ENCODE results near the gene PAX2.

Gene PAX2

DNA sequence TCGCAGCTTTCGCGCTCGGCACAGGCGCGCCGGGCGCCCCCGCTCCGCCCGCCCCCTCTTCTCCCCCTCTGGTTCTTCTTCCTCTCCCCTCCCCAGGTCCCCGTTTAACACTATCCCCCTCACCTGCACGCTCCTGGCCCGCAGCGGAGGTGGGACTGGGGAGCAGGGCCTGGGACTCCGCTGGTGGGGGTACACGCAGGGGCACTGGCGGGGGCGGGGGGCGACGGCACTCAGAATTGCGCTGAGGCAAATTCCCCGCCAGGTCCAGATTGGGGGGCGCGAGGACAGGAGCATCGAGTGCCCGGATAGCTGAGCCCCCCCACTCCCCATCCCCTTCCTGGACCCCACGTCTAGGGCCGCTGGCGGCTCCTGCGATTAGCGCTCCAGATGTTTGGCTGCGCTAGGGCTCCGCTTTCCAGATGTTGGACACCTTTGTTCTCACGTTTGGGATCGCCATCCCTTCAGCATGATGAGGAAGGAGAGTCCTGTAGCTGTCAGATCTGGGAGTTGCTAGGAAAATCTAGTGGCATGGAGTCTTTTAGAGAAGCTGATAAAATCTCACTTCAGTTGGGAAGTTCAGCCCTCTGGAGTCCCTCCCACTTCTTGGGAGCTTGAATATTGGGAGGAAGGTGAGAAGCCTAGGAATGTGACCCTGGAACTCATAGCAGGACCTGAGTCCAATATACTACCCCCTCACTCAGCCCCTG lies 31.4 kb upstream of the PAX2 start:
- no peaks in the 10 kb centered on the region for H3K36me3 ChIP-seq (ENCODE audit: control insufficient read depth, insufficient read depth, low read length, severe bottlenecking)
- peaks cover 5% of the 10 kb centered on the region for H3K9me3 ChIP-seq (ENCODE audit: control insufficient read depth, low read length)
- no peaks in the 10 kb centered on the region for H3K4me1 ChIP-seq (ENCODE audit: control insufficient read depth, insufficient read depth, low read length)
- H3K4me3 ChIP-seq (ENCODE audit: low read length): no peak overlapping the region
- DNase-seq (ENCODE audit: low read depth): no peak
- H3K9ac ChIP-seq (ENCODE audit: low read length): no peak overlapping the region
- H3K27me3 ChIP-seq (replicated peaks; ENCODE audit: control insufficient read depth, insufficient read depth, low read length): peaks cover 82% of the 10 kb centered on the region

DNA sequence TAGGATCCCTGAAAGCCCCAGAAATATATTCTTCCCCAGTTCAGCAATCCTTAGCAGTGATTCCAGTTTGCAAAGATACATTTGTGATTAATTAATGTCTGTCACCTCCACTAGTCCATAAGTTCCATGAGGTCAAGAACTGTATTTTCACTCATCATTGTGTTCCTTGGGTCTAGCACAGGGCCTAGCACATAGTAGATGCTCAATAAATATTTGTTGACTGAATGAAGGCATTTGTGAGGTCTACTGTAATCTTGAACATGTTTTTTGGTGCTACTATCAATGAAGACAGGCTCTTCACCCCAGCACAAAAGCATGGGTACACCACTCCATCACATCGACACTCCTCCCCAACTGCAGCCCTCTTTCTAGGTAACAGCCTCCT lies 30.8 kb upstream of the PAX2 start:
- Histone ChIP-seq H3K36me3 (ENCODE audit: control insufficient read depth, insufficient read depth, low read length, severe bottlenecking) (no peaks in the 10 kb centered on the region), H3K9me3 (ENCODE audit: control insufficient read depth, low read length) (peaks cover 5% of the 10 kb centered on the region)

GRCh38 chr10:100715101-100715444 lies 30.3 kb upstream of the PAX2 start:
- H3K4me1 ChIP-seq (ENCODE audit: control insufficient read depth, insufficient read depth, low read length): no peaks in the 10 kb centered on the region
- no peak for DNase-seq (ENCODE audit: low read depth)
- no peak overlapping the region for H3K9ac ChIP-seq (ENCODE audit: low read length)
- peaks cover 82% of the 10 kb centered on the region for H3K27me3 ChIP-seq (replicated peaks; ENCODE audit: control insufficient read depth, insufficient read depth, low read length)
- H3K36me3 ChIP-seq (ENCODE audit: control insufficient read depth, insufficient read depth, low read length, severe bottlenecking): no peaks in the 10 kb centered on the region
- no peak overlapping the region for H3K4me3 ChIP-seq (ENCODE audit: low read length)
- H3K9me3 ChIP-seq (ENCODE audit: control insufficient read depth, low read length): peaks cover 5% of the 10 kb centered on the region

More for the DNA sequence above, 30.8 kb upstream of the PAX2 start:
- DNase-seq (ENCODE audit: low read depth): no peak
- Histone ChIP-seq H3K4me1 (ENCODE audit: control insufficient read depth, insufficient read depth, low read length) (no peaks in the 10 kb centered on the region), H3K9ac (ENCODE audit: low read length) (no peak overlapping the region), H3K4me3 (ENCODE audit: low read length) (no peak overlapping the region), H3K27me3 (replicated peaks; ENCODE audit: control insufficient read depth, insufficient read depth, low read length) (peaks cover 82% of the 10 kb centered on the region)

DNA sequence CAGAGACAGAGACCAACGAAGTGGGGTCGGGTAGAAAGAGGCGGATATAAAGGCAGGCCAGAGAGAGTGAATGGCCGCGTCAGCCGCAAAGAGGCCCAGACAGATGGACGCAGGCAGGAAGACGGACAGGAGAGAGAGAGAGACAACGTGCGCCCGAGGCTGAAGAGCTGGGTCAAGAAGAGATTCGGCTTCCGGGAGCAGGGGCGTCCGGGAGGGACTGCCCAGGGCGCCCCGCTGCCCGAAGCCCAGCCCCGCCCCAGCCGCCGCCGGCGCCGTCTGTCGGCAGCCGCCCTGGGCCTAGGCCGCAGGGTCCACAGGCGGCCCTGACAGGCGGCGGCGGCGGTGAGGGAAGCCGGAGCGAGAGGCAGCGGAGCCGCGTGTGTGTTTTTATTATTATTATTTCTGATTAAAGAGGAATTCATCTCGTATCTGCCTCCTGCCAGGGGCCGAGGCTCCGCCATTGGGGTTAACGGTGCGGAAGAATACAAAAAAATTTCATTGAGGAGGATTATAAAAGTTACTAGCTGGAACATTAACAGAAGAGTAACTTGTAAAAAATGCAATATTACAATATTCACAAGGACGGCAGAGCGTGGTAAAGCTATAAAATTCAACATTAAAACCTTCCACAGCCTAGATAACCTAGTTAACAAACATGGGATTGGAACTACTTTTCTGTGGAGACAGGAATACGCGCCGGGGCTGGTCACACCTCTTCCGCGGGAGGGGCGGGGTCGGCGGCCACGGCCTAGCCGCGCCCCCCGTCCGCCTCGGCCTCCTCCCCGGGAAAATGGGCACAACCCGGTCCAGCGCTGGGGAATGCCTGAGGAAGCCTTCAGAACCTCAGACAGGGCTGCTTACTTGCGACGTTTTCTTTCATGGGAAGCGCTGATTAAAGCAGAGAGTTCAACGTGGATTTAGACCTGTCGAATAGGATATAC lies 29.7 kb upstream of the PAX2 start:
- no peak overlapping the region for H3K4me3 ChIP-seq (ENCODE audit: low read length)

GRCh38 chr10:100717166-100717565 lies 28.2 kb upstream of the PAX2 start:
- Histone ChIP-seq H3K9me3 (ENCODE audit: control insufficient read depth, low read length) (peaks cover 5% of the 10 kb centered on the region), H3K36me3 (ENCODE audit: control insufficient read depth, insufficient read depth, low read length, severe bottlenecking) (no peaks in the 10 kb centered on the region), H3K4me1 (ENCODE audit: control insufficient read depth, insufficient read depth, low read length) (no peaks in the 10 kb centered on the region), H3K4me3 (ENCODE audit: low read length) (no peak overlapping the region), H3K27me3 (replicated peaks; ENCODE audit: control insufficient read depth, insufficient read depth, low read length) (peaks cover 85% of the 10 kb centered on the region), H3K9ac (ENCODE audit: low read length) (no peak overlapping the region)
- no peak for DNase-seq (ENCODE audit: low read depth)

More for the DNA sequence above, 29.7 kb upstream of the PAX2 start:
- Histone ChIP-seq H3K36me3 (ENCODE audit: control insufficient read depth, insufficient read depth, low read length, severe bottlenecking) (no peaks in the 10 kb centered on the region), H3K9me3 (ENCODE audit: control insufficient read depth, low read length) (peaks cover 5% of the 10 kb centered on the region), H3K27me3 (replicated peaks; ENCODE audit: control insufficient read depth, insufficient read depth, low read length) (peaks cover 83% of the 10 kb centered on the region), H3K9ac (ENCODE audit: low read length) (no peak overlapping the region), H3K4me1 (ENCODE audit: control insufficient read depth, insufficient read depth, low read length) (no peaks in the 10 kb centered on the region)
- no peak for DNase-seq (ENCODE audit: low read depth)

DNA sequence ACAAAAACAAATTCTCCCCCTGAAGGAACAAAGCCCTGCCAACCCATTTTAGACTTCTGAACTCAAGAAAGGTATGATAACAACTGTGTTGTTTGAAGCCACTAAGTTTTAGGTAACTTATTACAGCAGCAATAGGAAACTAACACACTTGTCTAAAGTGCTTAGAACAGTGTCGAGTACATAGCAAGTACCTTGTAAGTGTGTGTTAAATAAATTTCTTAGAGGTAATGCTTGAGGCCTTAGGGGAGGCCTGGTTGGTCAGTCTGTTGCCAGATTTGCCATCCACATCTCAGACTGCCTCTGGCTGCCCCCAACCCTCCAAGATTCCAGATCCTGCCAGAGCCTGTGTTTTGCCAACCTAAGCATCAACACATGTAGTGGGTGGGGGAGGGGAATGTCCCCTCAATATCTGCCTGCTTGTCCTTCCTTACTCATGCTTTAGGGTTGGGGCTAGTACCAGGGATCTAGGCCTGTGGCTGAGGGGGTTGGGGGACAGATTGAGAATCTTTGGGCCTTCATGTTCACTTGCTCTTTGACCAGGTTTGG lies 27.1 kb upstream of the PAX2 start:
- no peak for DNase-seq (ENCODE audit: low read depth)
- peaks cover 83% of the 10 kb centered on the region for H3K27me3 ChIP-seq (replicated peaks; ENCODE audit: control insufficient read depth, insufficient read depth, low read length)
- no peaks in the 10 kb centered on the region for H3K36me3 ChIP-seq (ENCODE audit: control insufficient read depth, insufficient read depth, low read length, severe bottlenecking)

DNA sequence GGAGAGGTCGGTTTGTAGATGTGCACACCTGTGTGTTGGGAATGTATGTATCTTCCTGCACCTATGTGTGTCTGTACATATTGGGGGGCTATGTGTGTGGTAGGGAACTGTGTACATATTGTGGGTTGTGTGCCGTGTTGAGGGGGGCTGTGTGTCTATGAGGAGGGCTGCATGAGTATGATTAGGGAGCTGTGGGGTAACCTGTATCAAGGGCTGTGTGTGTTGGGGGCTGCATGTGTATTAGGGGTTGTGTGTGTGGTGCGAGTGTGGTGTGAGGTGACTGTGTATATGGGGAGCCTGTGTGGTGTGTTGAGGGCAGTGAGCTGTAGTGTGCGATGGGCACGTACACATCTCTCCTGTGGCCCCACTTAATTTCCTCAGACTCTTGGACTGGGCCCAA lies 22.2 kb upstream of the PAX2 start:
- no peak for DNase-seq (ENCODE audit: low read depth)
- no peaks in the 10 kb centered on the region for H3K9me3 ChIP-seq (ENCODE audit: control insufficient read depth, low read length)
- H3K36me3 ChIP-seq (ENCODE audit: control insufficient read depth, insufficient read depth, low read length, severe bottlenecking): no peaks in the 10 kb centered on the region
- peaks cover 69% of the 10 kb centered on the region for H3K27me3 ChIP-seq (replicated peaks; ENCODE audit: control insufficient read depth, insufficient read depth, low read length)
- no peaks in the 10 kb centered on the region for H3K4me1 ChIP-seq (ENCODE audit: control insufficient read depth, insufficient read depth, low read length)
- no peak overlapping the region for H3K4me3 ChIP-seq (ENCODE audit: low read length)
- H3K9ac ChIP-seq (ENCODE audit: low read length): no peak overlapping the region

More for the DNA sequence above, 27.1 kb upstream of the PAX2 start:
- Histone ChIP-seq H3K4me3 (ENCODE audit: low read length) (no peak overlapping the region), H3K9ac (ENCODE audit: low read length) (no peak overlapping the region), H3K4me1 (ENCODE audit: control insufficient read depth, insufficient read depth, low read length) (no peaks in the 10 kb centered on the region), H3K9me3 (ENCODE audit: control insufficient read depth, low read length) (peaks cover 5% of the 10 kb centered on the region)

DNA sequence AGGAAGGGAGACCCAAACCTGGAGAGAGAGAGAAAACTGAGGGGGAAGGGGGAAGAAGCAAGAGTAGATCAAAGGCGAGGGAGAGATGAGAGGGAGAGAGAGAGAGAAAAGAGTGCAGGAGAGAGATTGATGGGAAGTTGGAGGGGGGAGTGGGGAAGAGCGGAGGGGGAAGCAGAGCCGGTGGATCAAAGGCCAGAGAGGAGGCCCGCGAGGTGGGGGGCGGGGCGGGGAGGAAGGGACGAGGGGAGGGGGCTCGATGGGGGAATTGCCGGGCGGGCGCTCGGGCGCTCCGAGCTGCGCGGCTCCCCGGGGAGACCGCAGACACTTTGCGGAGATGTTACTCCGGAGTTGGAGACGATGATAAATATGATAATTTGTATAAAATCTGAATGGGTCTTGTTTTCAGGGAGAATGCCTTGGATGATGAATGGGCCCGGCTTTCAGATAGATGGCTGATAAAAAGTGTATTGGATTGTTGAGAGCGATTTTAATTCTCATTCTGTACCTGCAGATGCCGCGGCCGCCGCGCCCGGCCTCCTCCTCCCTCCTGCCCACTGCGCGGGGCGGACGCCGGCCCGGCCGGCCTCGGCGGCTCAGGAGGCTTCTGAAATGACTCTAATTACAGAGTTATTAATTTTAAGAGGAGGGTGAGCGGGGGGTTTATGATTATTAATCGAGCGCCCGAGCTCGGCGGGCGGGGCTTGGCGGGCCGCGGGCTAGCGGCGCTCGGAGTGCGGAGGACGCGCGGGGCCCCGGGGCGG lies 21.4 kb upstream of the PAX2 start:
- no peak overlapping the region for H3K9ac ChIP-seq (ENCODE audit: low read length)
- no peaks in the 10 kb centered on the region for H3K36me3 ChIP-seq (ENCODE audit: control insufficient read depth, insufficient read depth, low read length, severe bottlenecking)
- H3K4me1 ChIP-seq (ENCODE audit: control insufficient read depth, insufficient read depth, low read length): no peaks in the 10 kb centered on the region
- H3K27me3 ChIP-seq (replicated peaks; ENCODE audit: control insufficient read depth, insufficient read depth, low read length): peaks cover 69% of the 10 kb centered on the region
- no peaks in the 10 kb centered on the region for H3K9me3 ChIP-seq (ENCODE audit: control insufficient read depth, low read length)
- no peak for DNase-seq (ENCODE audit: low read depth)
- no peak overlapping the region for H3K4me3 ChIP-seq (ENCODE audit: low read length)

DNA sequence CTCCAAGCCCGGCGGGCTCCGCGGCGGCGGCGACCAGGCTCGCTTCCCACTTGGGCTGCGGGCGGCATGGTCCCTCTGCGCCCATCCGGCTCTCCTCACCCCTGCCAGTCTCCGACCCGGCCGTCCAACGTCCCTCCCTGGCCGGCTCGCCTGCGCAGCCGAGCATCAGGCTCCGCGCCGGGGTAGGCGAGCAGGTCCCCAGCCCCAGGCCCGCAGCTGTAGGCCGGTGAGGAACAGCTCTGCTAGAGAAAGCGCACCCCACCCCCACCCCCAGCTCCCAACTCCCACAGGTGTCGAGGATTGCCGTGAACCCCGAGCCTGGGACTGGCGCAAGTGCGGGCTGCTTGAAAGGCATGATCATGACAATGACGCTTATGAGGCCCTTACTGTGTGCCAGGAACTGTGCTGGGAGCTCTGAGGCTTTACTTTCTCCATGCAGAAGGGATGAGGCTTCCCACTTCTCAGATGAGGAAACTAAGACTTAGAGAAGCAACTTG lies 20.8 kb upstream of the PAX2 start:
- no peak for DNase-seq (ENCODE audit: low read depth)
- peaks cover 63% of the 10 kb centered on the region for H3K27me3 ChIP-seq (replicated peaks; ENCODE audit: control insufficient read depth, insufficient read depth, low read length)
- H3K4me1 ChIP-seq (ENCODE audit: control insufficient read depth, insufficient read depth, low read length): no peaks in the 10 kb centered on the region
- H3K9me3 ChIP-seq (ENCODE audit: control insufficient read depth, low read length): no peaks in the 10 kb centered on the region
- no peak overlapping the region for H3K9ac ChIP-seq (ENCODE audit: low read length)
- H3K36me3 ChIP-seq (ENCODE audit: control insufficient read depth, insufficient read depth, low read length, severe bottlenecking): no peaks in the 10 kb centered on the region
- H3K4me3 ChIP-seq (ENCODE audit: low read length): no peak overlapping the region

GRCh38 chr10:100725071-100725471 lies 20.3 kb upstream of the PAX2 start:
- H3K9ac ChIP-seq (ENCODE audit: low read length): no peak overlapping the region
- H3K27me3 ChIP-seq (replicated peaks; ENCODE audit: control insufficient read depth, insufficient read depth, low read length): peaks cover 64% of the 10 kb centered on the region
- H3K4me1 ChIP-seq (ENCODE audit: control insufficient read depth, insufficient read depth, low read length): no peaks in the 10 kb centered on the region
- H3K4me3 ChIP-seq (ENCODE audit: low read length): no peak overlapping the region
- H3K9me3 ChIP-seq (ENCODE audit: control insufficient read depth, low read length): no peaks in the 10 kb centered on the region
- H3K36me3 ChIP-seq (ENCODE audit: control insufficient read depth, insufficient read depth, low read length, severe bottlenecking): no peaks in the 10 kb centered on the region
- DNase-seq (ENCODE audit: low read depth): no peak

Measured in adipocyte (in vitro differentiated cells).